GM12892 (cell line): ENCODE results near the gene MAEA.
A peak's percentile ranks its signal among the peaks of the same experiment; 100 is the strongest.

Experiments used
- DNase-seq: peaks from one replicate; pipeline ENCODE4 v3.0.0; 2011; ENCODE audit not compliant: insufficient read length
- FAIRE-seq: peaks from 2 replicates; lab custom pipeline; 2011; peaks lifted over from hg19 to GRCh38; lab: Jason Lieb, UNC
- POLR2A ChIP-seq: IDR thresholded peaks from 2 replicates; pipeline ENCODE4 v1.6.1; 2011; ENCODE audit warnings: low read depth, low read length, control low read depth
- POLR2AphosphoS5 ChIP-seq: IDR thresholded peaks from 2 replicates; pipeline ENCODE4 v1.6.1; 2011; ENCODE audit warnings: low read depth, low read length, control low read depth
- TAF1 ChIP-seq: IDR thresholded peaks from 2 replicates; pipeline ENCODE4 v1.6.1; 2011; ENCODE audit warnings: low read depth, mild to moderate bottlenecking, control low read depth, low read length, borderline replicate concordance

Gene MAEA

DNA sequence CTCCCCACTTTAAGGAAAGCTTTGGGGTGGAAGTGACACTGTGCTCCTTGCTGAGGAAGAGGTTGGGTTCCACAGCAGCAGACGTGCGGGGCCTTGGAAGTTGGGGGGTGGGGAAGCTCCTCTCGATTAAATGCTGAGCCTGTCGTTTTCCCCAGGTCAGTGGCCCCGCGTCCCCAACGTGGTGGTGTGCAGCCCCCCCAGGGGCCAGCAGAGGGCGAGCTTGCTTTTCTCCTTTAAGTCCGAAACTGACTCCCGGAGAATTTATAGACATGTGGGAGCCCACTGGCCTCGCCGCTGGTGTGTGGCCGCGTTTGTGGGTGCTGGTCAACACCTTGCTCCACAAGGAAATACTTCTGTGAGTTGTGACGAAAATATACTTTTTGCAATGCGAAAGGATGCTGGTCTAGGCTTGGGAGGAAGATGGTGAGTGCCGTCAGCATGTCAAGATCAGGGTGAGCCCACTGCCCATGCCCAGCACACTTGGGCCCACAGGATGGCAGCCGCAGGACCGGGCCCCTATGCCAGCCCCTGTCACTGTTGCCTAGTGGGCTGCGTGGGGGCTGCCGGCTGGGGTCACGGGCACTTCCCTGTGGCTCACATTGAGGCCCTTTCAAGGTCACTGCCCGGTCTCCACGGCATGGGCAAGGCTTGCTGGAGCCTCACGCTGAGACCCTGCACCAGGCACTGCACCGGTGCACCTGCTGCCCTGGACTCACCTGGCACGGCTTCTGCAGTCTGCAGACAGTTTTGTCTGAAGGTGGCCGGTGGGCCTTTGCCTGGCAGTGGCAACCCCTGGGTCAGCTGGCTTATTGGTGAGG lies 66.7 kb downstream of the MAEA start:
- FAIRE-seq, result no peak
- peak; percentile 61 for DNase-seq
- no peak for TF ChIP-seq POLR2A

DNA sequence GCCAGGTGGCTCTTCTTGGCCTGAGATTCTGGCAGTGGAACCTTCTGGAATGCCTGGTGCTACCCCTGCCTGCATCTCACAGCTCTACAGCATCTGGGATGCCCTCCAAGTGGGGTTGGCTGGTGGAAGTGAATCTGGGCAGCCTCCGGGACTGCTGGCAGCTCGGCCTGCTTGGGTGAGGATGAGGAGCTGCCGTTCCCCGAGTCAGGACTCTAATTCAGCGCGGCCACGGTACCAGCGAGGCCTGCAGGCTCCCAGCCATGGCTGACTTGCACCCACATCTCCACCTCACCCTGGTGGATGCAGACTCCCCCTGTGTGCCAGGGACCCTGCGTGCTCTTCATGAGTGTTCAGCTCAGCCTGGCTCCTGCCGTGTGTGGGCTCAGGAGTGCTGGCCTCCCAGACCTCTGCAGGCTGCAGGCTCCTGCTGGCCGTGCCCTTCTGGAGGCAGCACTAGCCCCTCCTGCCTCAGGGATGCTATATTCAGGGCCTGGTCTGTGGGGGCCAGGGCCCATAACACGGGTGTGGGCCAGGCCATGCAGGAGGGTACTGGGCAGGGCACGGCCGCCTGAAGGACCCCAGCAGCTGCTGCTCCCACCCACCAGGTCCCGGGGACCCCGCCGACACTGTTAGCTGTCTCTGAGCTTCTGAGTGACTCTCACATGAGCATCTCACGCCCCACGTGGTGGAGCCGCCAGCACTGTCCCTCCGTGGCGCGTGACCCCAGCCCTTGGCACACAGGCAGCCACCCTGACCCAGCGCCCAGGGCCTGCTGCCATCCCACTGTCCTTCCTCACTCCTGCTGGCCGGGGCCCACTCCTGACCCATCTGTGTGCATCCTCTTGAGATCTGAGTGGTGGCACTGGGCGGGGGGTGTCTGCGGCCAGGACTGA lies 67.9 kb downstream of the MAEA start:
- TF ChIP-seq TAF1, result no peak
- TF ChIP-seq POLR2A, result no peak
- TF ChIP-seq POLR2AphosphoS5, result no peak
- FAIRE-seq (no peak), DNase-seq (no peak)

GRCh38 chr4:1358421-1359143 lies 68.9 kb downstream of the MAEA start:
- TF ChIP-seq POLR2AphosphoS5, result no peak
- TF ChIP-seq POLR2A, result no peak
- no peak for TF ChIP-seq TAF1
- FAIRE-seq (no peak), DNase-seq (no peak)

DNA sequence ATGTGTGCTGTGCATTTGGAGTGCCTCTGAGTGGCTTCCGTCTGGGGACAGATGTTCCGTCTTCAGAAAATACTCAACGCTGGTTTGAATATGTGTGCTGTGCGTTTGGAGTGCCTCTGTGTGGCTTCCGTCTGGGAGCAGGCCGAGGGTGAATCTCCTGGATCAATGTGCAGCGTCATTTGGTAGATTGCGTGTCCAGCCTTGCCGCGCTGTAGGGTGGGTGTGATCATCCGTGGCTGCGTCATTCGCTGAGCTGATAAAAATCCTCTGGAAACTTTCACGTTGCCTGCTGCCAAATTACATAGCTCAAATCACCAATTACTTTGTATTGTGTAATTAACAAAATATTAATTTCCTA lies 69.4 kb downstream of the MAEA start:
- FAIRE-seq (no peak), DNase-seq (no peak)
- TF ChIP-seq POLR2AphosphoS5, result no peak
- no peak for TF ChIP-seq TAF1
- no peak for TF ChIP-seq POLR2A

- FAIRE-seq (no peak), DNase-seq (no peak)
- TF ChIP-seq POLR2AphosphoS5, result no peak
- TF ChIP-seq TAF1, result no peak
- no peak for TF ChIP-seq POLR2A
These were observed 70.3 kb downstream of the MAEA start for GRCh38 chr4:1359976-1360375.

GRCh38 chr4:1360423-1361283 lies 71.0 kb downstream of the MAEA start:
- FAIRE-seq (no peak), DNase-seq (no peak)
- TF ChIP-seq POLR2AphosphoS5, result no peak
- TF ChIP-seq POLR2A, result no peak
- TF ChIP-seq TAF1, result no peak

DNA sequence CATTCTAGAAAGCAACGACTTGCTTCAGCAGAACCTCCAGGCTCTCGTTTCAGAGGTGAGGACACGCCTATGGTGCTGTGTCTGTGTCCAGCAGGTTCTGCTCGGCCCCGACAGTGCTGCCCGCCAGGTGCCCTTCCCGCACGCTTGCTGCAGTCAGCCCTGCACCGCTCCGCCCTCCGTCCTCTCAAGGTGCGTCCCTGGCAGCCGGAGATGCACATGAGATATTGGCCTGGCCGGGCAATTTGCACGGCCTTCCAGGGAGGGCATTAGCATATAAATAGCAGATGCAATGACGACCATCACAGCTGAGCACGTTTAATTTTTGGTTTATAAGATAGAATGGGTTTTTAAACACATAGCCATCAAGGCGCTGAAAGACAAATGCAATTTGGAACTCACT lies 71.7 kb downstream of the MAEA start:
- TF ChIP-seq POLR2AphosphoS5, result no peak
- TF ChIP-seq TAF1, result no peak
- TF ChIP-seq POLR2A, result no peak
- DNase-seq (no peak), FAIRE-seq (no peak)

- FAIRE-seq (no peak), DNase-seq (no peak)
- TF ChIP-seq POLR2AphosphoS5 (no peak), POLR2A (no peak), TAF1 (no peak)
These were observed 72.4 kb downstream of the MAEA start for GRCh38 chr4:1362046-1362445.

GRCh38 chr4:1362521-1362920 lies 72.8 kb downstream of the MAEA start:
- no peak for DNase-seq
- no peak for TF ChIP-seq POLR2AphosphoS5
- no peak for TF ChIP-seq POLR2A
- no peak for TF ChIP-seq TAF1
- FAIRE-seq, result no peak

DNA sequence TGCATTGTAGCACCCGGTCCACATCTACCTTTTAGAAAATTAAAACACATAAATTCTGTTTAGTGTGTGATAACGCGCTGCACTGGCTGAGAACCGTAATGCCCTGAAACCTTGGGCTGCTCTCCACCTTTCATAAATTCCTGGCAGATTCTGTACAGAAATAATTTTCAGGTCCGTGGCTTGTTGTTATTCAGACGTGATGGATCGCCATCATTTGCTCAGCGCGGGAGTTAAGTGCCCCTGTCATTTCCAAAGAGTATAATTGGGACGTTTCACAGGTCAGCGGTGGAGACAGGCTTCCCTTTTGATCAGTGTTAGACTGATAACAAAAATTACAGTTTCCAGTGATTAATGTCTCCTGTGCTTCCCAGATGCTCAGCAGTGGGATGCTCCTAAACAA lies 73.8 kb downstream of the MAEA start:
- TF ChIP-seq POLR2A (no peak), POLR2AphosphoS5 (no peak), TAF1 (no peak)
- no peak for DNase-seq
- FAIRE-seq, result no peak

DNA sequence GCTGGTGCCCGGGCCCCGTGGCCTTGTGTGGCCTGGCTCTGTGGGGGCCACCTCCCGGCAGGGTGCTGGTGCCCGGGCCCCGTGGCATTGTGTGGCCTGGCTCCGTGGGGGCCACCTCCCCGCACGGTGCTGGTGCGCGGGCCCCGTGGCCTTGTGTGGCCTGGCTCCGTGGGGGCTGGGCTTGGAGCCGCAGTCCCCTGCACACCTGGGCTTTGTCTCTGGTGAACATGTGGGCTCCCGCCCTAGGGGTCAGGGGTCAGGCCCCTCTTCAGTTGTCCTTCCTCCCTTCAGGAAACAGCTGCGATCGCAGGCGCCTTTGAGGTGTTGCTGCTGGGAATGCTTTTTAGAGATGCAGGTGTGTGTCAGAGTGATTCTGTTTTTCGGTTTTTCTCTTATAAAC lies 74.5 kb downstream of the MAEA start:
- FAIRE-seq, result no peak
- DNase-seq, result no peak
- TF ChIP-seq POLR2AphosphoS5 (no peak), TAF1 (no peak), POLR2A (no peak)
